Measurements from ENCODE around the gene DPP7.

GRCh38 chr9:137136261-137136880, 21.8 kb upstream of the DPP7 start:
- TF ChIP-seq, protein P1, sequence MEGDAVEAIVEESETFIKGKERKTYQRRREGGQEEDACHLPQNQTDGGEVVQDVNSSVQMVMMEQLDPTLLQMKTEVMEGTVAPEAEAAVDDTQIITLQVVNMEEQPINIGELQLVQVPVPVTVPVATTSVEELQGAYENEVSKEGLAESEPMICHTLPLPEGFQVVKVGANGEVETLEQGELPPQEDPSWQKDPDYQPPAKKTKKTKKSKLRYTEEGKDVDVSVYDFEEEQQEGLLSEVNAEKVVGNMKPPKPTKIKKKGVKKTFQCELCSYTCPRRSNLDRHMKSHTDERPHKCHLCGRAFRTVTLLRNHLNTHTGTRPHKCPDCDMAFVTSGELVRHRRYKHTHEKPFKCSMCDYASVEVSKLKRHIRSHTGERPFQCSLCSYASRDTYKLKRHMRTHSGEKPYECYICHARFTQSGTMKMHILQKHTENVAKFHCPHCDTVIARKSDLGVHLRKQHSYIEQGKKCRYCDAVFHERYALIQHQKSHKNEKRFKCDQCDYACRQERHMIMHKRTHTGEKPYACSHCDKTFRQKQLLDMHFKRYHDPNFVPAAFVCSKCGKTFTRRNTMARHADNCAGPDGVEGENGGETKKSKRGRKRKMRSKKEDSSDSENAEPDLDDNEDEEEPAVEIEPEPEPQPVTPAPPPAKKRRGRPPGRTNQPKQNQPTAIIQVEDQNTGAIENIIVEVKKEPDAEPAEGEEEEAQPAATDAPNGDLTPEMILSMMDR (IDR thresholded peaks at IDR 0.05; ENCODE audit: poor library complexity) = no peak
- no peak for TF ChIP-seq EZH2 (IDR thresholded peaks at IDR 0.05; ENCODE audit: borderline replicate concordance)

Measured in hepatocyte (in vitro differentiated cells).